Measurements from ENCODE around the gene KRT4.
"Not testable (repeated sequence)": the region's sequence is repeated elsewhere in the genome, so short reads cannot be mapped to it uniquely, and the experiment has no call there.

KRT4 gene

DNA sequence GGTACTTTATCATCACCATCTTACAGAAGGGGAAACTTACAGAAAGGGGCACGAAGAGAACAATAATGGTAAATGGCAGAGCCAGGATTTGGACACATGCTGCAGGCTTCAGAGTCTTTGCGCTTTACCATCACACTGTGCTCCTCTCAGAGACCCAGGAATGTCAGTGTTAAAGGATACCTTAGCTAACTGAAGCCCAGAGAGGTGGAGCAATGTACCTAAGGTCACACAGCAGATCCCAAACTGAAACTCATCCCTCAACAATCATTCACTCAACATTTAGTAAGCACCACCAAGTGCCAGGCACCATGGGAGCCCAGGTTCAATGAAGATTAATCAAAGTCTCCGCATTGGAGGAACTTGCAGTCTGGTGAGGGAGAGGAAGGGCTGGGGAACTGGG, 42.9 kb upstream of the KRT4 start:
- Histone ChIP-seq H3K27ac (ENCODE audit: low read depth, low read length) (no peak overlapping the region), H3K4me3 (ENCODE audit: low read length) (no peak overlapping the region), H3K36me3 (ENCODE audit: control insufficient read depth, insufficient read depth, low read length) (no peaks in the 10 kb centered on the region), H3K9ac (ENCODE audit: low read length) (no peak overlapping the region), H3K18ac (ENCODE audit: low read length) (no peak overlapping the region), H3K23ac (ENCODE audit: low read length) (no peak overlapping the region), H3K27me3 (ENCODE audit: insufficient read depth, low read length, poor library complexity) (no peaks in the 10 kb centered on the region), H3K56ac (ENCODE audit: low read length) (no peak overlapping the region), H4K5ac (ENCODE audit: low read length) (no peak overlapping the region), H3K79me2 (ENCODE audit: control insufficient read depth, insufficient read depth, low read length) (no peaks in the 10 kb centered on the region), H3K4ac (ENCODE audit: low read depth, low read length) (no peak overlapping the region), H3K79me1 (ENCODE audit: low read length) (no peaks in the 10 kb centered on the region), H2BK15ac (replicated peaks; ENCODE audit: low read depth) (no peak overlapping the region), H2BK5ac (ENCODE audit: low read length) (no peak overlapping the region), H4K8ac (ENCODE audit: low read depth, low read length) (no peak overlapping the region), H3K4me1 (ENCODE audit: control insufficient read depth, low read depth, low read length) (no peaks in the 10 kb centered on the region), H2BK120ac (ENCODE audit: low read depth, low read length) (no peak overlapping the region), H3K4me2 (ENCODE audit: low read length) (no peak overlapping the region), H2AK5ac (ENCODE audit: low read length) (no peak overlapping the region)
- WGBS (ENCODE audit: extremely low coverage, insufficient coverage, low lambda C conversion rate) = no CpG with 5 or more reads among the region's 3 CpGs
- DNase-seq = no peak

DNA sequence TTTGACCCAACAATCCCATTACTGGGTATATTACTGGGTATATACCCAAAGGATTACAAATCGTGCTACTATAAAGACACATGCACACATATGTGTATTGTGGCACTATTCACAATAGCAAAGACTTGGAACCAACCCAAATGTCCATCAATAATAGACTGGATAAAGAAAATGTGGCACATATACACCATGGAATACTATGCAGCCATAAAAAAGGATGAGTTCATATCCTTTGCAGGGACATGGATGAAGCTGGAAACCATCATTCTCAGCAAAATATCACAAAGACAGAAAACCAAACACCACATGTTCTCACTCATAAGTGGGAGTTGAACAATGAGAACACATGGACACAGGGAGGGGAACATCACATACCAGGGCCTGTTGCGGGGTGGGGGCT, 42.2 kb upstream of the KRT4 start:
- no CpG with 5 or more reads among the region's 2 CpGs for WGBS (ENCODE audit: extremely low coverage, insufficient coverage, low lambda C conversion rate)
- H4K8ac ChIP-seq (ENCODE audit: low read depth, low read length); H3K56ac ChIP-seq (ENCODE audit: low read length); DNase-seq; H2BK5ac ChIP-seq (ENCODE audit: low read length); H3K4me3 ChIP-seq (ENCODE audit: low read length); H2AK5ac ChIP-seq (ENCODE audit: low read length); H3K4me2 ChIP-seq (ENCODE audit: low read length); H3K23ac ChIP-seq (ENCODE audit: low read length); H3K4ac ChIP-seq (ENCODE audit: low read depth, low read length); H3K27me3 ChIP-seq (ENCODE audit: insufficient read depth, low read length, poor library complexity); H2BK120ac ChIP-seq (ENCODE audit: low read depth, low read length); H3K27ac ChIP-seq (ENCODE audit: low read depth, low read length); H3K79me2 ChIP-seq (ENCODE audit: control insufficient read depth, insufficient read depth, low read length); H3K79me1 ChIP-seq (ENCODE audit: low read length); H3K9ac ChIP-seq (ENCODE audit: low read length); H4K5ac ChIP-seq (ENCODE audit: low read length); H3K4me1 ChIP-seq (ENCODE audit: control insufficient read depth, low read depth, low read length); H3K36me3 ChIP-seq (ENCODE audit: control insufficient read depth, insufficient read depth, low read length); H2BK15ac ChIP-seq (replicated peaks; ENCODE audit: low read depth); H3K18ac ChIP-seq (ENCODE audit: low read length): not testable (repeated sequence)

DNA sequence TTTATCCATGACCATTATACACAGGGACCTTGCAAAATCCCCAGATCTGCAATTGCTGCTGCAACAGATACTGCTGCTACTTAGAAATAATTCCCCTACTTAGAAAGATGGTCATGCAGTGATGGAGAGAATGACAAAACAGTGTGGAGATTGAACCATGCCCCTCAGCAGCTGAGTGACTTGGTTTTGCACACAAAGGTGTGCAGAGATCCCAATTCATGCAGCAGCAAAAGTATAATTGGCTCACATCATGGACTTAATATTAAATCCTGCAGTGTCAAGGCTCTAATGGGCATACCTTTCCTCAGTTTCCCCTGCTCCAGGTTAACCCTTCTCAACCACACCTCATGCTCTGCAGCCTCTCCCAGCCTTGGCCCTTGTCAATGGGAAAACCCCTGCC, 37.9 kb upstream of the KRT4 start:
- no peak overlapping the region for H3K56ac ChIP-seq (ENCODE audit: low read length)
- no peak overlapping the region for H2BK120ac ChIP-seq (ENCODE audit: low read depth, low read length)
- H3K18ac ChIP-seq (ENCODE audit: low read length) = no peak overlapping the region
- no peaks in the 10 kb centered on the region for H3K79me1 ChIP-seq (ENCODE audit: low read length)
- no peak overlapping the region for H4K8ac ChIP-seq (ENCODE audit: low read depth, low read length)
- no peak for DNase-seq
- H3K4me1 ChIP-seq (ENCODE audit: control insufficient read depth, low read depth, low read length) = no peaks in the 10 kb centered on the region
- no peaks in the 10 kb centered on the region for H3K36me3 ChIP-seq (ENCODE audit: control insufficient read depth, insufficient read depth, low read length)
- no peaks in the 10 kb centered on the region for H3K79me2 ChIP-seq (ENCODE audit: control insufficient read depth, insufficient read depth, low read length)
- no peak overlapping the region for H3K4me3 ChIP-seq (ENCODE audit: low read length)
- no peak overlapping the region for H2BK5ac ChIP-seq (ENCODE audit: low read length)
- no peak overlapping the region for H3K23ac ChIP-seq (ENCODE audit: low read length)
- H3K27ac ChIP-seq (ENCODE audit: low read depth, low read length) = no peak overlapping the region
- no peak overlapping the region for H2BK15ac ChIP-seq (replicated peaks; ENCODE audit: low read depth)
- no peaks in the 10 kb centered on the region for H3K27me3 ChIP-seq (ENCODE audit: insufficient read depth, low read length, poor library complexity)
- H2AK5ac ChIP-seq (ENCODE audit: low read length) = no peak overlapping the region
- H3K9ac ChIP-seq (ENCODE audit: low read length) = no peak overlapping the region
- H4K5ac ChIP-seq (ENCODE audit: low read length) = no peak overlapping the region
- H3K4me2 ChIP-seq (ENCODE audit: low read length) = no peak overlapping the region
- H3K4ac ChIP-seq (ENCODE audit: low read depth, low read length) = no peak overlapping the region

DNA sequence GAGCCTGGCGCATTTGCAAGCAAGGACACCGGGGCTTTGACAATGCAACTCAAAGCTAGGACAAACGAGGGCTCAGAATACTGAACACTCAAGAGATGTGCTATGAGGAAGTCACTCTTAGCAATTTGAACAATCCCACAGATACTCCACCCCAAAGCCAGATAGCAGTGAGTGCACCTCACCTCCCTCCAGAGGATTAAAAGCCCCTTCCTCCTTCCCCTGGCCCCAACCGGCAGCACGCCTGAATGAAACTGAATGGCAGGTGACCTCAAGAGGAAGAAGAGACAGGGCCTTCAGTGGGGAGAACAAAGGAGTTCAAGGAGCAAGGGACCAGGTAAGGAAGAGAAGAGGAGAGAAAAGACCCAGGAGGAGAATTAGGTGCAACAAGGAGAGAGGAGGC, 36.8 kb upstream of the KRT4 start:
- WGBS (ENCODE audit: extremely low coverage, insufficient coverage, low lambda C conversion rate) = no CpG with 5 or more reads among the region's 5 CpGs
- no peaks in the 10 kb centered on the region for H3K27me3 ChIP-seq (ENCODE audit: insufficient read depth, low read length, poor library complexity)

DNA sequence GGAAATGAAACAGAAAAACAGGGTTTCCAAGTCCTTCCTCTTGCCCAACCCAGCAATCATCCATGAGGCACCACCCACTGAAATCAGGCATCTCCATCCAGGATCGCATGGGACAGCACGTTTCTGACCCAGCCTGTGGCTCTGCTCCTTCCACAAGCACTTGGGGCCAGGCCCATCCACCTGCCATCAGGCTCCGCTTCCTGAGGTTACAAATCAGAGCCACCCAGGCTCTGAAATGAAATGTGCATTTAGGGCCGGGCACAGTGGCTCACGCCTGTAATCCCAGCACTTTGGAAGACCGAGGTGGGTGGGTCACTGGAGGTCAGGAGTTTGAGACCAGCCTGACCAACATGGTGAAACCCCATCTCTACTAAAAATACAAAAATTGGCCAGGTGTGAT, 35.6 kb upstream of the KRT4 start:
- H3K27me3 ChIP-seq (ENCODE audit: insufficient read depth, low read length, poor library complexity) = no peaks in the 10 kb centered on the region
- no peak overlapping the region for H4K8ac ChIP-seq (ENCODE audit: low read depth, low read length)
- no peaks in the 10 kb centered on the region for H3K4me1 ChIP-seq (ENCODE audit: control insufficient read depth, low read depth, low read length)
- no peak overlapping the region for H3K27ac ChIP-seq (ENCODE audit: low read depth, low read length)
- H3K4ac ChIP-seq (ENCODE audit: low read depth, low read length) = no peak overlapping the region
- H3K23ac ChIP-seq (ENCODE audit: low read length) = no peak overlapping the region
- no peak overlapping the region for H3K56ac ChIP-seq (ENCODE audit: low read length)
- H2AK5ac ChIP-seq (ENCODE audit: low read length) = no peak overlapping the region
- H3K79me1 ChIP-seq (ENCODE audit: low read length) = no peaks in the 10 kb centered on the region
- H3K9ac ChIP-seq (ENCODE audit: low read length) = no peak overlapping the region
- no CpG with 5 or more reads among the region's 6 CpGs for WGBS (ENCODE audit: extremely low coverage, insufficient coverage, low lambda C conversion rate)
- H2BK5ac ChIP-seq (ENCODE audit: low read length) = no peak overlapping the region
- no peak overlapping the region for H2BK15ac ChIP-seq (replicated peaks; ENCODE audit: low read depth)
- no peaks in the 10 kb centered on the region for H3K79me2 ChIP-seq (ENCODE audit: control insufficient read depth, insufficient read depth, low read length)
- no peak overlapping the region for H3K4me3 ChIP-seq (ENCODE audit: low read length)
- H3K4me2 ChIP-seq (ENCODE audit: low read length) = no peak overlapping the region
- no peak overlapping the region for H2BK120ac ChIP-seq (ENCODE audit: low read depth, low read length)
- H3K18ac ChIP-seq (ENCODE audit: low read length) = no peak overlapping the region
- DNase-seq = no peak
- H4K5ac ChIP-seq (ENCODE audit: low read length) = no peak overlapping the region
- H3K36me3 ChIP-seq (ENCODE audit: control insufficient read depth, insufficient read depth, low read length) = no peaks in the 10 kb centered on the region

More for the DNA sequence above, 36.8 kb upstream of the KRT4 start:
- H3K79me2 ChIP-seq (ENCODE audit: control insufficient read depth, insufficient read depth, low read length) = no peaks in the 10 kb centered on the region
- H3K4me2 ChIP-seq (ENCODE audit: low read length) = no peak overlapping the region
- H2BK5ac ChIP-seq (ENCODE audit: low read length) = no peak overlapping the region
- H3K18ac ChIP-seq (ENCODE audit: low read length) = no peak overlapping the region
- no peak overlapping the region for H4K5ac ChIP-seq (ENCODE audit: low read length)
- H3K4me3 ChIP-seq (ENCODE audit: low read length) = no peak overlapping the region
- no peak overlapping the region for H2AK5ac ChIP-seq (ENCODE audit: low read length)
- H3K9ac ChIP-seq (ENCODE audit: low read length) = no peak overlapping the region
- H3K79me1 ChIP-seq (ENCODE audit: low read length) = no peaks in the 10 kb centered on the region
- H3K4me1 ChIP-seq (ENCODE audit: control insufficient read depth, low read depth, low read length) = no peaks in the 10 kb centered on the region
- H3K56ac ChIP-seq (ENCODE audit: low read length) = no peak overlapping the region
- no peak for DNase-seq
- H3K36me3 ChIP-seq (ENCODE audit: control insufficient read depth, insufficient read depth, low read length) = no peaks in the 10 kb centered on the region
- no peak overlapping the region for H3K4ac ChIP-seq (ENCODE audit: low read depth, low read length)
- no peak overlapping the region for H2BK120ac ChIP-seq (ENCODE audit: low read depth, low read length)
- H4K8ac ChIP-seq (ENCODE audit: low read depth, low read length) = no peak overlapping the region
- no peak overlapping the region for H3K23ac ChIP-seq (ENCODE audit: low read length)
- no peak overlapping the region for H2BK15ac ChIP-seq (replicated peaks; ENCODE audit: low read depth)
- no peak overlapping the region for H3K27ac ChIP-seq (ENCODE audit: low read depth, low read length)

DNA sequence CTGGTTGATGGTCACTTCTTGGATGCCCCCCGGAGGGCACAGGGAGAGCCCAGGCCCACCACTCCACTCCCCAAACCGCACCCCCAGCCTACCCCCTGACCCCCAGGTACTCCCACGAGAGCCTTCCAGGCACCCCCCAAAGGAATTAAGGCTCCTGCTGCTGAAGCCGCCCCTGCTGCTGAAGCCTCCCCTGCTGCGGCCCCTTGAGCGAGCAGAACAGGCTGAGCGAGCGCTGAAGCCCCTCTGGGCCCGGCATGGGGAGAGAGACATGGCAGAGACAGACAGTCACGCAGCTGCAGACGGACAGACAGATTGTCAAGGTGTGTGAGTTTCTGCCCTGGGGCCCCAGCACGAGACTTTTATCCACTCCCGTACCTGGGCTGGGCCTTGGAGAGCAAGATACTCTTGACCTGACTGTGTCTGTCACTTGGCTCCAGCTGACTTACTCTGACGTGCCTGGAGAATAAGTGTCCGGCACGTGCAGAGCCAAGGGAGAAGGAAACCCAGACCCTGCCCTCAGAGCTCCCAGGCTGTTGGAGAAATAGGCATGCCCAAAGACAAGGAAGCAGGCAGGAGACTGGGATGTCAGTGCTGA, 34.8 kb upstream of the KRT4 start, which contains the start of gene KRT78:
TSS of gene KRT78 (minus strand) at position 334 of the 595 bp plus-strand sequence. CDS start at position 270, 64 bp downstream.
- Histone ChIP-seq H3K4ac (ENCODE audit: low read depth, low read length) (no peak within 1 kb of the TSS), H3K36me3 (ENCODE audit: control insufficient read depth, insufficient read depth, low read length) (no peaks in the 10 kb centered on the region), H2BK120ac (ENCODE audit: low read depth, low read length) (no peak within 1 kb of the TSS), H3K27ac (ENCODE audit: low read depth, low read length) (no peak within 1 kb of the TSS), H4K8ac (ENCODE audit: low read depth, low read length) (no peak within 1 kb of the TSS), H3K56ac (ENCODE audit: low read length) (no peak within 1 kb of the TSS), H3K27me3 (ENCODE audit: insufficient read depth, low read length, poor library complexity) (no peaks in the 10 kb centered on the region), H3K23ac (ENCODE audit: low read length) (no peak within 1 kb of the TSS), H2BK15ac (replicated peaks; ENCODE audit: low read depth) (no peak within 1 kb of the TSS), H3K18ac (ENCODE audit: low read length) (no peak within 1 kb of the TSS), H3K4me3 (ENCODE audit: low read length) (no peak within 1 kb of the TSS), H3K4me2 (ENCODE audit: low read length) (no peak within 1 kb of the TSS), H2BK5ac (ENCODE audit: low read length) (no peak within 1 kb of the TSS), H2AK5ac (ENCODE audit: low read length) (no peak within 1 kb of the TSS), H3K9ac (ENCODE audit: low read length) (no peak within 1 kb of the TSS), H3K79me1 (ENCODE audit: low read length) (no peaks in the 10 kb centered on the region), H3K79me2 (ENCODE audit: control insufficient read depth, insufficient read depth, low read length) (no peaks in the 10 kb centered on the region), H4K5ac (ENCODE audit: low read length) (no peak within 1 kb of the TSS), H3K4me1 (ENCODE audit: control insufficient read depth, low read depth, low read length) (no peaks in the 10 kb centered on the region)
- no peak for DNase-seq
- no CpG with 5 or more reads among the region's 16 CpGs for WGBS (ENCODE audit: extremely low coverage, insufficient coverage, low lambda C conversion rate)
